Anterior cingulate cortex (tissue), 58 donors: ENCODE data around the gene PGA5.
"Not testable (repeated sequence)": the region's sequence is repeated elsewhere in the genome, so short reads cannot be mapped to it uniquely, and the experiment has no call there.

Source experiments
- DNase-seq, 58 donors: peaks; one replicate each; lab custom pipeline; 2025; lab: John Stamatoyannopoulos, UW

The PGA5 gene

DNA sequence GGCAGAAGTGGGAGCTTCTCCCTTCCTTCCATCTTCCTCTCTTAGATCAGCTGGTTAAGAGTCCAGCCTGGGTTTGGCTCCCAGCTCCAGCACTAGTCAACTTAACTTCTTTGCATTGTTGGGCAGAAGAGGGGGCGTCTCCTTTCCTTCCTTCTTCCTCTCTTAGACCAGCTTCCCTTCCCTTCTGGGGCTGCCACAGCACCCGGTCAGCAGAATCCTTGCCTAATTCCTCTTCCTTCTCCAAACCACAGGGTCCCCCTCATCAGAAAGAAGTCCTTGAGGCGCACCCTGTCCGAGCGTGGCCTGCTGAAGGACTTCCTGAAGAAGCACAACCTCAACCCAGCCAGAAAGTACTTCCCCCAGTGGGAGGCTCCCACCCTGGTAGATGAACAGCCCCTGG is 18.3 kb upstream of the PGA5 start:
- not testable (repeated sequence) for DNase-seq

DNA sequence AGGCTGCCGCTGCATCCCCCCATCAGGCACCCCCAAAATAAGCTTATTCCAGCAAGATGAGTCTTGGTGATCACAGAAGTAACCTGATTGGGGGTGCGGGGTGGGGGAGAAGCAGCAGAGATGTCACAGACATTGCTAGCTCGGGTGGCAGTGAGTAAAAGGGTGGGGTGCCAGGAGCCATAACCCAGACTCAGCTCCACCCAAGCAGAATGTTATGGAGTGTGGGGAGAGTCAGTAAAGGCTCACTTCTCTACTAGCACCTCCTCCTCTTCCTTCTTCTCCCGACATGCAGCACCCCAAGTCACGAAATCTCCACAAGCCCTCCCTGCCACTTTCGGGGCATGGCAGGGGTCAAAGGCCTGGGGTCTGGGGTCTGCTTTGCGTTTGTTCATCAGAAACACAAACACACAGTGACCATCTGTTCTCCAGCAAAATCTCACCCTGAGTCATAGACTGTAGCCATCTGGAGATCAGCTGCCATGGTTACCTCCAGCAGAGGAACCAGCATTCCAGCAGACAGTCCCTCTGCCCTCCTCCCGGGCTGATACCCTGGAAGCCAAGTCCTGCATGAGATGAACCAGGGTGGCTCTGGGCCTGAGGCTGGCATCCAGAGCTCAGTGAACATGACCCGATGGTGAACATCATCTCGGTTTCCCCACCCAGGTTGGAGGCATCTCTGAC is 14.4 kb upstream of the PGA5 start:
- not testable (repeated sequence) for DNase-seq

DNA sequence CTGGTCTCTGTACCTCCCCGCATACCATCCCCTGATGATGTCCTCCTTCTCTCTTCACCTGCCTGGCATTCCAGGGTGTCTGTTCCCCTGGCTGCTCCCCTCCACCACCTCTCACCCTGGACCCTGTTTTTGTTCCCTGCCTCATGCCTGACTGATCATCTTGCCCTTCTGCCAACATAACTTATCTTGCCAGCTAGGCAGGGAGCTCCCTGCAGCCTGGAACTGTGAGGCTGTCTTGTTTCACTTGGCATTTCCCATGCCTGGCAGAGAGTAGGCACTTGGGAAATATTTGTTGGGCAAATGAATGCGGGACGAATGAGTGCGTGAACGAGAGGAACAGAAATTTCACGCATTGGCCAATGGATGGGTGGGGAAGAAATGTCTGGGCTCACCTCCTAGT is 11.5 kb upstream of the PGA5 start:
- not testable (repeated sequence) for DNase-seq

DNA sequence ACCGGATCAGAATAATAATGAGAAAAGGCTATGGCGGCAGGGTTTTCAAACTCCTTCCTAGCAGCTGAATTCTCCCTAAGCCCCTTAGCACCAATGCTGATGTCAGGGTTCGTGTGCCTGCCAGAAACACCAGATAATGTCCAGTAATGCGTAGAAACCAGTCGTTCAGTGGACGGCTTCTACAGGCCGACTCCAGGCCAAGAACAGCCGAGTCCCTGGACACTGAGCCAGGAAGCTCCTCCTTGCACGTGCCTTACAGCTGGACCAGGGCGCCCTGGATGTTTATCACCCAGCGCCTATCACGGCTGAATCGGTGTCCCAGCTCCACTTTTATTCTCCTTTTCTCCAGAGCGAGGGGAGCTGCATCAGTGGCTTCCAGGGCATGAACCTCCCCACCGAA is 9.9 kb upstream of the PGA5 start:
- not testable (repeated sequence) for DNase-seq

DNA sequence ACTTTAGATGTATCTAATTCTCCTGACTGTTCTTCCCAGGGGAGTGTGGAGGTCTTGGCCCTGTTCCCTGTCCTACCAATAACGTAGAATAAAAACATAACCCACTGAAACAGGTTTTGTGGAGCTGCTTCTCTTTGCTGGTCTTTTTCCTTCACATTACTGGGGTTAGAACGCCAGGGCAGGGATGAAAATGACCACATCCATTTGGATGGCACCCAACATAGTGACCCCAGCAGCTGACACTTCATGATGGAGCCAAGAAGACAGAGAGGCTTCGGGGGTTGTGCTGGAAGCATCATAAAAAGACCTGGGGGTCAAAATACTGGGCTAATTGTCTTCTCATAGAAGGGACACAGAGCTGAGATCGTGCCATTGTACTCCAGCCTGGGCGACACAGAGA is 9.4 kb upstream of the PGA5 start:
- not testable (repeated sequence) for DNase-seq

DNA sequence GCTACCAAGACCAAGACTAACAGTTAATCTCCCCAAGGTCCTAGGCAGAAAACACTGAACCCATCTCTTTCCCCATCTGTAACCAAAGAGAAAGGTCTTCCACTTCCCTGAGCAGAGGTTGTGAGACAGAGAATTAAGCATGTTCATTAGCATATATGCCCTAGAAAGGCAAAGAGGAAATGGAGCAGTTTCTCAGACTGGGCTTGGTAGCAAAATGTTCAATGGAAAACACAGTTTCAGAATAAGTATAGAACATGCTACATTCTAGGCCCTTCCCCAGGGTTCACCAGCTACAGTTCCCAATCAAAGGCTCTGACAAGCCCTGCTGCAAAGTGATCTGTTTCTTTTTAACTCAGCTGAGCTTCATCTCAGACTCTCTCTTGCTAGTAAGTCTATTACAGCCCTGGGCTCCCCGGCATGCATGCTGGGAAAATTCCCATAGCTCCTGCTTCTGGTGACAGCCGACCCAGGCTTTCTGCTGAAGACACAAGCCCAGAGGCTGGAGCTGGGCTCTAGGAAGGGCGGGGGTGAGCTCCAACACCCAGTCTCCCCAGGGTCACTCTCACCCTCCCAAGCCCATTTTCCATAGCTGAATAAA is 8.3 kb upstream of the PGA5 start:
- not testable (repeated sequence) for DNase-seq

DNA sequence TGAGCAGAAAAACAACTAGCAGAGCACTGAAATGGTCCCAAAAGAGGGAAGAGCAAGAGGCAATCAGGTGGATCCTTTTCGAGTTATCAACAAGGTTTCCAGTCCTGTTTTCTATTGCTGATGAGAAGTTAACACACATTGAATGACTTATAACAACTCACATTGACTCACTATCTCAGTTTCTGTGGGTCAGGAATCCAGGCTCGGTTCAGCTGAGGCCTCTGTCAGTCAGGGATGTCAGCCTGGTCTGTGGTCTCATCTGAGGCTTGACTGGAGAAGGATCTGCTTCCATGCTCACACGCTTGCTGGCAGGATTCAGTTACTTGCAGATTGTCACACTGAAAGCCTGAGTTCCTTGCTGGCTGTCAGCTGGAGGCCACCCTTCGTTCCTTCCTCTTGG is 3.8 kb upstream of the PGA5 start:
- DNase-seq = not testable (repeated sequence)

DNA sequence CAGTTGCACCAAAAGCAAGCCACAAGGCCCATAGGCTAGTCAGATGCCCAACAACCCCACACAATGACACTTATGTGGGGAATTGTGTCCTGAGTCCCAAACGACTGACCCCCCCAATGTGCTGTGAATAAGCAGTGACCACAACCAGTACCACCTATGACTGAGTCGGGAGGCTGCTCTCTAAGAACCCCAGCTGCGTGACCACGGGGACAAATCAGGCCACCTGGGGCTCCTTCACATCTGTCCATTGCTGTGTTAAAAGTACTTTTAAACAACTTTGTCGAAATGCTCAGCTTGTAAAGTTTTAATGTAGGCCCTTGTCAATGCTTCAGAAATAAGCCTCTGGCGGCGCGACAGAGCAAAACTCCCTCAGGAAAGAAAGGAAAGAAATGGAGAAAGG is 687 bp upstream of the PGA5 start:
- not testable (repeated sequence) for DNase-seq

DNA sequence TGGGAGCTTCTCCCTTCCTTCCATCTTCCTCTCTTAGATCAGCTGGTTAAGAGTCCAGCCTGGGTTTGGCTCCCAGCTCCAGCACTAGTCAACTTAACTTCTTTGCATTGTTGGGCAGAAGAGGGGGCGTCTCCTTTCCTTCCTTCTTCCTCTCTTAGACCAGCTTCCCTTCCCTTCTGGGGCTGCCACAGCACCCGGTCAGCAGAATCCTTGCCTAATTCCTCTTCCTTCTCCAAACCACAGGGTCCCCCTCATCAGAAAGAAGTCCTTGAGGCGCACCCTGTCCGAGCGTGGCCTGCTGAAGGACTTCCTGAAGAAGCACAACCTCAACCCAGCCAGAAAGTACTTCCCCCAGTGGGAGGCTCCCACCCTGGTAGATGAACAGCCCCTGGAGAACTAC is 551 bp downstream of the PGA5 start:
- not testable (repeated sequence) for DNase-seq

DNA sequence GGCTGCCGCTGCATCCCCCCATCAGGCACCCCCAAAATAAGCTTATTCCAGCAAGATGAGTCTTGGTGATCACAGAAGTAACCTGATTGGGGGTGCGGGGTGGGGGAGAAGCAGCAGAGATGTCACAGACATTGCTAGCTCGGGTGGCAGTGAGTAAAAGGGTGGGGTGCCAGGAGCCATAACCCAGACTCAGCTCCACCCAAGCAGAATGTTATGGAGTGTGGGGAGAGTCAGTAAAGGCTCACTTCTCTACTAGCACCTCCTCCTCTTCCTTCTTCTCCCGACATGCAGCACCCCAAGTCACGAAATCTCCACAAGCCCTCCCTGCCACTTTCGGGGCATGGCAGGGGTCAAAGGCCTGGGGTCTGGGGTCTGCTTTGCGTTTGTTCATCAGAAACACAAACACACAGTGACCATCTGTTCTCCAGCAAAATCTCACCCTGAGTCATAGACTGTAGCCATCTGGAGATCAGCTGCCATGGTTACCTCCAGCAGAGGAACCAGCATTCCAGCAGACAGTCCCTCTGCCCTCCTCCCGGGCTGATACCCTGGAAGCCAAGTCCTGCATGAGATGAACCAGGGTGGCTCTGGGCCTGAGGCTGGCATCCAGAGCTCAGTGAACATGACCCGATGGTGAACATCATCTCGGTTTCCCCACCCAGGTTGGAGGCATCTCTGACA is 4.4 kb downstream of the PGA5 start:
- not testable (repeated sequence) for DNase-seq

DNA sequence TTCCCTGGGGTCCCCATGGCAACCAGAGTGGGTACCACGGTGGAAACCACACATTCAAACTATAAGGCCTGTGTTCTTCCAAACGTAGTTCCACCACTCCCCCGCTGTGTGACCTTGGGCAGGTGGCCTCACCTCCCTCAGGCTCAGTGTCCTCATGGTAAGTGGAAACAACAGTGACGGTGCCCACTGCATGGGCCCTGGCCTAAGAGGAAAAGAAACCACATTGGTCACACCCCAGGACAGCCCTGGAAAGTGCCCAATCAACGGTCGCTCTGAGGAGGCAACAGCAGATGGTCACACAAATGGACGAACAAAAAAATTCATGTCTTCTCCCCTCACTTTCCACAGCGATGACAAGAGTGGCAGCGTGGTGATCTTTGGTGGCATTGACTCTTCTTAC is 7.1 kb downstream of the PGA5 start:
- not testable (repeated sequence) for DNase-seq

DNA sequence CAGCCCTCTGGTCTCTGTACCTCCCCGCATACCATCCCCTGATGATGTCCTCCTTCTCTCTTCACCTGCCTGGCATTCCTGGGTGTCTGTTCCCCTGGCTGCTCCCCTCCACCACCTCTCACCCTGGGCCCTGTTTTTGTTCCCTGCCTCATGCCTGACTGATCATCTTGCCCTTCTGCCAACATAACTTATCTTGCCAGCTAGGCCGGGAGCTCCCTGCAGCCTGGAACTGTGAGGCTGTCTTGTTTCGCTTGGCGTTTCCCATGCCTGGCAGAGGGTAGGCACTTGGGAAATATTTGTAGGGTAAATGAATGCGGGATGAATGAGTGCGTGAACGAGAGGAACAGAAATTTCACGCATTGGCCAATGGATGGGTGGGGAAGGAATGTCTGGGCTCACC is 8.2 kb downstream of the PGA5 start:
- not testable (repeated sequence) for DNase-seq

DNA sequence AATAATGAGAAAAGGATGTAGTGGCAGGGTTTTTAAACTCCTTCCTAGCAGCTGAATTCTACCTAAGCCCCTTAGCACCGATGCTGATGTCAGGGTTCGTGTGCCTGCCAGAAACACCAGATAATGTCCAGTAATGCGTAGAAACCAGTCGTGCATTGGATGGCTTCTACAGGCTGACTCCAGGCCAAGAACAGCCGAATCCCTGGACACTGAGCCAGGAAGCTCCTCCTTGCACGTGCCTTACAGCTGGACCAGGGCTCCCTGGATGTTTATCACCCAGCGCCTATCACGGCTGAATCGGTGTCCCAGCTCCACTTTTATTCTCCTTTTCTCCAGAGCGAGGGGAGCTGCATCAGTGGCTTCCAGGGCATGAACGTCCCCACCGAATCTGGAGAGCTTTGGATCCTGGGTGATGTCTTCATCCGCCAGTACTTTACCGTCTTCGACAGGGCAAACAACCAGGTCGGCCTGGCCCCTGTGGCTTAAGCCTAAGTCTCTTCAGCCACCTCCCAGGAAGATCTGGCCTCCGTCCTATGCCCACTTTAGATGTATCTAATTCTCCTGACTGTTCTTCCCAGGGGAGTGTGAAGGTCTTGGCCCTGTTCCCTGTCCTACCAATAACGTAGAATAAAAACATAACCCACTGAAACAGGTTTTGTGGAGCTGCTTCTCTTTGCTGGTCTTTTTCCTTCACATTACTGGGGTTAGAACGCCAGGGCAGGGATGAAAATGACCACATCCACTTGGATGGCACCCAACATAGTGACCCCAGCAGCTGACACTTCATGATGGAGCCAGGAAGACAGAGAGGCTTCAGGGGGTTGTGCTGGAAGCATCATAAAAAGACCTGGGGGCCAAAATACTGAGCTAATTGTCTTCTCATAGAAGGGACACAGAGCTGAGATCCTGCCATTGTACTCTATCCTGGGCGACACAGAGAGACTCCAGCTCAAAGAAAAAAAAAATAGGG is 10.1 kb downstream of the PGA5 start:
- not testable (repeated sequence) for DNase-seq

DNA sequence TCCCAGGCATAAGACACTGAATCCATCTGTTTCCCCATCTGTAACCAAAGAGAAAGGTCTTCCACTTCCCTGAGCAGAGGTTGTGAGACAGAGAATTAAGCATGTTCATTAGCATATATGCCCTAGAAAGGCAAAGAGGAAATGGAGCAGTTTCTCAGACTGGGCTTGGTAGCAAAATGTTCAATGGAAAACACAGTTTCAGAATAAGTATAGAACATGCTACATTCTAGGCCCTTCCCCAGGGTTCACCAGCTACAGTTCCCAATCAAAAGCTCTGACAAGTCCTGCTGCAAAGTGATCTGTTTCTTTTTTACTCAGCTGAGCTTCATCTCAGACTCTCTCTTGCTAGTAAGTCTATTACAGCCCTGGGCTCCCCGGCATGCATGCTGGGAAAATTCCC is 11.4 kb downstream of the PGA5 start:
- not testable (repeated sequence) for DNase-seq

DNA sequence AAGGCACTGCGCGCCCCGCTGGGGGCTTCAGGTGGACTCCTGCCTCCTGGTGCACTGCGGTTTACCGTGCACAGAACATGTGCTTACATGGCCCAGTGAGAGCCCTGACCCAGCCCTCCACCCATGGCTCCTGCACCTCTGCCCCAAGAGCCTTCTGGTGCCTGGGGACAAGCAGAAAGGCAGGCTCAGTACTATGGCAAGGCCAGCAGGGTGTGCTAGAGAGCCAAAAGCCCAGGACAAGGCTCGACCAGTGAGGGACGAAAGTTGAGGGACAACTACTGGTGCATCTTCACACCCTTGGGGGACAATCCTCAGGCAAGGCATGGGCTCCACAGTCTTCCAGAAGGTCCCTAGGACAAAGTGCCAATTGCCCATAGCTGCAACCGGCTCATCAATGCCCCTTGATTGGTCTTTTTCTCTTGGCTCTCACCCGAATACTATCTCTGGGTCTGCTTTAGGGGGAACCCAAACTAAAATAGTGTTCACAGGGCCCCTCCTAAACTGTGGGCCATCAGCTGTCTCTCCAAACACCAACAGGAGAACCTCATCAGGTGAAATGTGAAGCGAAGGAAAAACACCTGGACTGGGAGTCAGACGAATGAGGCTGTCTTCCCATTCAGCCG is 13.5 kb downstream of the PGA5 start:
- peak in 41 of 58 donors; percentile 1 to 54 (median 22) for DNase-seq

DNA sequence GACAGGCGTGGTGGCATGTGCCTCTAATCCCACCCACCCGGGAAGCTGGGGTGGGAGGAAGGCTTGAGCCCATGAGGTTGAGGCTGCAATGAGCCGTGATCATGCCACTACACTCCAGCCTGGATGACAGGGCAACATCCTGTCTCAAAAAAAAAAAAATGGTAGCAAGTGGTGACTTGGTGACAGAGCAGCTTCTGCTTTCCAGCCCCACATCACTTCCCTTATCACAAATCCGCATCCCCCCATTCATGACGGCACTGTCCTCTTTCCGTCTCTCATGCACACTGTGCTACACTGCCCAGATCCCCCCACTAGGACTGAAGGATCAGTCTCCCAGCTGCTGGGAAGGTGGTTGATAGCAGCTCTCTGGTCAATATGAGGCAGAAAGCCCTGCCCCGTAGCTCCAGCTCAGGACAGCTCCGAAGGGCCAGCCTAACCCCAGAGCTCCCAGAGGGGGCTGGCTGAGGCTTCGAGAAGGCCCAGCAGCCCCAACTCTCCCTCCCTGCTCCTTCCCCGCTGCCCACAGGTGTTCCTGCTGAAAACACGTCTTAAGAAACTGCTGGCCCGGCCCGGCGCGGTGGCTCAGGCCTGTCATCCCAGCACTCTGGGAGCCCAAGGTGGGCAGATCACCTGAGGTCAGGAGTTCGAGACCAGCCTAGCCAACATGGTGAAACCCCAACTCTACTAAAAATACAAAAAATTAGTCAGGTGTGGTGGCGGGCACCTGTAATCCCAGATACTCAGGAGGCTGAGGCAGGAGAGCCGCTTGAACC is 15.9 kb downstream of the PGA5 start:
- no peak for DNase-seq

DNA sequence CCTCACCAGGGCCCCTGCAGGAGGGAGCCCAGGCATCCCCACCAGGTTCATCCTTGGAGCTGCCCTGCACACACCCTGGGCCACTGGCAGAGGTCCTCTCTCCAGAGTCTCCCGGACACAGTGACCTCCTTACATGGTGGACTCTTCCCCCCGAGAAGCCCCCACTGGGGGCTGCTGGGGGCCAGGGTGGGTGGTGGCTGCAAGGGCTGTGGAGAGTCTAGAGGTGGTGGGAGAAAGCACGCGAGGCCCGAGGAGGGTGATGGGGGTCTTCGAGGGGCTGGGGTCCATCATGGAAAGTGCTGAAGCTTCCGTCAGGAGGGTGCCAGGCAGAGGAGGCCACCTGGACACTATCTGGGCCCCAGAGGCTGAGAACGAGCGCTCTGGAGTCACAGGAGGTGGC is 17.6 kb downstream of the PGA5 start:
- DNase-seq = no peak

DNA sequence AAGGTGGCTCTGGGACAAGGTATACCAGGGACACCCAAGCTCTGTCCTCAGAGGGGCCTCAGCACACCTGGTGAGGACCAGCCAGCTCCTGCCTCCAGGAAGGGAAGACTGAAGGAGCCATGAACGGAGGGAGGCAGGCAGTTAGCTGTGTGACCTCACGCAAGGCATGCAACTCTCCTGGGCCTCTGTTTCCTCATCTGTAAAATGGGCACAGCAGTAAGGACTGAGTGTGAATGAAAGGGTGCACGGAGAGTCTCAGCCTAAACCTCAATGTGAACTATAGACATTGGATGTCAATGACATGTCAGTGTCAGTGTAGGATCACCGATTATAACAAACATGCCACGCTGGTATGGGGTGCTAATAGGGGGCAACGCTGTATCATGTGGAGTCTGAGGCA is 18.4 kb downstream of the PGA5 start:
- DNase-seq = no peak

DNA sequence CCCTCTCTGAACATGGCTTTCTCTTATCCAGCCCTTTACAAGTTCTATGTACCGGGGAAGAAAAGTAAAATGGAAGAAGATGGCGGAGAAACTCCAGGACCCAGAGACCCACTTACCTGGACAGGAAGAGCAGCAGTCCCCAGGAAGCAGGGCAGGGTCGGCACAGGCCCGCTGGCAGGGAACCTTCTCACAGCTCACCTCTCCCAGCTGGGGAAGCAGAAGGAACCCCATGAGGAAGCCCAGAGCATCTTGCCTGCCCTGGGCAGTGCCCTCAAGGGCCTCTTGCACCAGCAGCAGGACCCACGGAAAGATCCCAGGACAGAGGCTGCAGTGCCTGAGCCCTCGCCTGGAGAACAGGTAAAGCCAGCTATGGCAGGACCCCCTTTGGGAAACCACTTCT is 23.4 kb downstream of the PGA5 start:
- DNase-seq = no peak
